Measurements from ENCODE around the gene PCGF3. TPM values are rescaled to one million over a fixed set of nuclear protein-coding genes. Genes with fewer than 3 reads are reported as not detected.

PCGF3 gene
- total RNA-seq, 1 experiment from 2014 or later: 31.5 TPM

DNA sequence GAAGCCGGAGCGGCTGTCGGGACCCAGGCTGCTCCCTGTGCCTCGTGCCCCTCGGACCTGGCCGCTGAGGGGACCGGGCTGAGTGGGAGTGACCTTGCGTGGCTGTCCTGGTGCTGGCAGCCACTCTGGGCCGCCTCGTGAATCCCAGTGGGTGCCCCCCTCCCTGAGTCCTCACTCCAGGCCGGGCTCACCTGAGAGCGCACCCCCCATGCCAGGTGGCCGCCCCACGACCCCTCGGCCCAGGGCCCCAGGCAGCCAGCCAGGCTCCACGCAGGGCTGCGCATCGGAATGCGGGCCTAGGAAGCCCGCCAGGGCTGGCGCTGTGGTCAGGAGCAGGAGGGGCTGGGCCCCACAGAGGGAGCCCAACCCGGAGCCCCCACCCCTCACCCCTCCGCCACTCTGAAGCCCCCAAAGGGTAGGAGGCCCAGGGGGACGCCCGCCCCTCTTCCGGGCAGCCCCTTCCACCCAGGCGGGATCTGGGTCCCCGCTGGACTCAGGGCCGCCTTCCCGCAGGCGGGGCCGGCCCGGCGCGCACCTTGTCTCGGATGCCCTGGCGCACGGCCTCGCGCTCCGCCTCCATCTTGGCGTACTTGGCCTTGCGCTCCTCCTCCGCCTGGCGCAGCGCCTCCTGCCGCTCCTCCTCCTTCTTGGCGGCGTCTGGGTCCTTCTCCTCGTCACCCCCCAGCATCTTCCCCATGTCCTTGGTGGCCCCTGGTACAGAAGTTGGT, 86.4 kb downstream of the PCGF3 start:
- BruUV-seq (replicated peaks): no TSS peak
- Histone ChIP-seq H3K27ac (ENCODE audit: low read length) (no peak overlapping the region), H4K20me1 (ENCODE audit: low read length) (no peaks in the 10 kb centered on the region), H3K9me3 (ENCODE audit: low read length) (no peaks in the 10 kb centered on the region), H3K9ac (ENCODE audit: low read length) (peak overlapping the region; percentile 15; the same call in 1 of the 2 replicates), H3F3A (ENCODE audit: low read length, unreplicated experiment) (no peaks in the 10 kb centered on the region), H3K79me2 (ENCODE audit: low read length) (no peaks in the 10 kb centered on the region), H3K36me3 (ENCODE audit: low read depth, low read length) (no peaks in the 10 kb centered on the region), H2AFZ (ENCODE audit: low read length) (peak overlapping the region; percentile 61), H3K4me1 (ENCODE audit: insufficient read depth, low read length) (no peaks in the 10 kb centered on the region), H3K4me2 (ENCODE audit: low read length) (peak overlapping the region; percentile 72), H3K9me2 (replicated peaks; ENCODE audit: low read length) (no peaks in the 10 kb centered on the region), H3K4me3 (ENCODE audit: low read length) (peak overlapping the region; percentile 50), H3K27me3 (ENCODE audit: low read length) (peaks cover 13% of the 10 kb centered on the region)
- ATAC-seq: peak; percentile 46
- ChIA-PET CTCF (no interaction called here), POLR2A (ENCODE audit: unreplicated experiment) (no interaction called here)
- TF ChIP-seq EZH2phosphoT487 (IDR thresholded peaks at IDR 0.05; ENCODE audit: borderline replicate concordance, low read length) (no peak), EZH2 (IDR thresholded peaks at IDR 0.05; ENCODE audit: low read length, unreplicated experiment) (no peak)
- TF ChIP-seq, protein P1, sequence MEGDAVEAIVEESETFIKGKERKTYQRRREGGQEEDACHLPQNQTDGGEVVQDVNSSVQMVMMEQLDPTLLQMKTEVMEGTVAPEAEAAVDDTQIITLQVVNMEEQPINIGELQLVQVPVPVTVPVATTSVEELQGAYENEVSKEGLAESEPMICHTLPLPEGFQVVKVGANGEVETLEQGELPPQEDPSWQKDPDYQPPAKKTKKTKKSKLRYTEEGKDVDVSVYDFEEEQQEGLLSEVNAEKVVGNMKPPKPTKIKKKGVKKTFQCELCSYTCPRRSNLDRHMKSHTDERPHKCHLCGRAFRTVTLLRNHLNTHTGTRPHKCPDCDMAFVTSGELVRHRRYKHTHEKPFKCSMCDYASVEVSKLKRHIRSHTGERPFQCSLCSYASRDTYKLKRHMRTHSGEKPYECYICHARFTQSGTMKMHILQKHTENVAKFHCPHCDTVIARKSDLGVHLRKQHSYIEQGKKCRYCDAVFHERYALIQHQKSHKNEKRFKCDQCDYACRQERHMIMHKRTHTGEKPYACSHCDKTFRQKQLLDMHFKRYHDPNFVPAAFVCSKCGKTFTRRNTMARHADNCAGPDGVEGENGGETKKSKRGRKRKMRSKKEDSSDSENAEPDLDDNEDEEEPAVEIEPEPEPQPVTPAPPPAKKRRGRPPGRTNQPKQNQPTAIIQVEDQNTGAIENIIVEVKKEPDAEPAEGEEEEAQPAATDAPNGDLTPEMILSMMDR (conservative IDR thresholded peaks at IDR 0.05; ENCODE audit: low read depth, low read length): no peak
- DNase-seq: peak; percentile 14
- intact Hi-C loops (cut with micrococcal nuclease): no loop called here

DNA sequence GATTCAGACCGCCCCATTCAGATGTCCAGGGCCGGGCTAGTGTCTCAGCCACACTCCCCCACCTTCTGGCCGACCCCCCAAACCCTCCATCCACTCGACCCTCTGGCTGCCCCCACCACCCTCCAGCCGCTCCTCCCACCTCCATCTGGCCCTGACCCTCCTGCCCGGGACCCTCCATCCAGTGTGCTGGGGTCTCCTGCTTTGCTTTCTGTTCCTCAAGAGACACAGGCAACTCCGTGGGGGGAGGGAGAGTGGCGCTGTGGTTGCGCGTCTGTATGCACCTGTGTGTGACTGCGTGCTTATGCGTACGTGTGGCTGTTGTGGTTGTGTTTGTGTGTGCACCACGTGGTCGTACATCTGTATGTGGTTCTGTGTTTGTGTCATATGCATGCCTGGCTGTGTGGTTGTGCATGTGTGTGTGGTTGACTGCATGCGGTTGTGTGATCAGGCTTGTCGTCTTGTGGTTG, 87.0 kb downstream of the PCGF3 start:
- DNase-seq (no peak), ATAC-seq (0 out of 2 replicates have a peak, but pooled peaks have one; percentile 6)
- H3K9me2 ChIP-seq (replicated peaks; ENCODE audit: low read length): no peaks in the 10 kb centered on the region
- no peak overlapping the region for H3K9ac ChIP-seq (ENCODE audit: low read length)
- TF ChIP-seq EZH2 (IDR thresholded peaks at IDR 0.05; ENCODE audit: low read length, unreplicated experiment): no peak
- TF ChIP-seq, protein P1 (conservative IDR thresholded peaks at IDR 0.05; ENCODE audit: low read depth, low read length): no peak; the same call in 1 of the 2 replicates
- no peak for TF ChIP-seq EZH2phosphoT487 (IDR thresholded peaks at IDR 0.05; ENCODE audit: borderline replicate concordance, low read length)
- H3K27me3 ChIP-seq (ENCODE audit: low read length): peaks cover 13% of the 10 kb centered on the region
- peak overlapping the region; percentile 50 for H3K4me3 ChIP-seq (ENCODE audit: low read length)
- no peaks in the 10 kb centered on the region for H3K9me3 ChIP-seq (ENCODE audit: low read length)
- peak overlapping the region; percentile 72 for H3K4me2 ChIP-seq (ENCODE audit: low read length)
- no peaks in the 10 kb centered on the region for H3K4me1 ChIP-seq (ENCODE audit: insufficient read depth, low read length)
- no peaks in the 10 kb centered on the region for H3K36me3 ChIP-seq (ENCODE audit: low read depth, low read length)
- no peaks in the 10 kb centered on the region for H3F3A ChIP-seq (ENCODE audit: low read length, unreplicated experiment)
- CTCF ChIA-PET: no interaction called here
- no peaks in the 10 kb centered on the region for H4K20me1 ChIP-seq (ENCODE audit: low read length)
- no TSS peak for BruUV-seq (replicated peaks)
- intact Hi-C loops (cut with micrococcal nuclease): no loop called here
- H2AFZ ChIP-seq (ENCODE audit: low read length): peak overlapping the region; percentile 61
- POLR2A ChIA-PET (ENCODE audit: unreplicated experiment): no interaction called here
- H3K27ac ChIP-seq (ENCODE audit: low read length): no peak overlapping the region
- H3K79me2 ChIP-seq (ENCODE audit: low read length): no peaks in the 10 kb centered on the region
